TTC549 (cell line): ENCODE measurements around the gene NR2F2.
"Not testable (repeated sequence)": the region's sequence is repeated elsewhere in the genome, so short reads cannot be mapped to it uniquely, and the experiment has no call there.

ENCODE experiments used
- FAIRE-seq: peaks from 2 replicates; lab custom pipeline; 2012; peaks lifted over from hg19 to GRCh38; lab: Jason Lieb, UNC

Gene NR2F2

DNA sequence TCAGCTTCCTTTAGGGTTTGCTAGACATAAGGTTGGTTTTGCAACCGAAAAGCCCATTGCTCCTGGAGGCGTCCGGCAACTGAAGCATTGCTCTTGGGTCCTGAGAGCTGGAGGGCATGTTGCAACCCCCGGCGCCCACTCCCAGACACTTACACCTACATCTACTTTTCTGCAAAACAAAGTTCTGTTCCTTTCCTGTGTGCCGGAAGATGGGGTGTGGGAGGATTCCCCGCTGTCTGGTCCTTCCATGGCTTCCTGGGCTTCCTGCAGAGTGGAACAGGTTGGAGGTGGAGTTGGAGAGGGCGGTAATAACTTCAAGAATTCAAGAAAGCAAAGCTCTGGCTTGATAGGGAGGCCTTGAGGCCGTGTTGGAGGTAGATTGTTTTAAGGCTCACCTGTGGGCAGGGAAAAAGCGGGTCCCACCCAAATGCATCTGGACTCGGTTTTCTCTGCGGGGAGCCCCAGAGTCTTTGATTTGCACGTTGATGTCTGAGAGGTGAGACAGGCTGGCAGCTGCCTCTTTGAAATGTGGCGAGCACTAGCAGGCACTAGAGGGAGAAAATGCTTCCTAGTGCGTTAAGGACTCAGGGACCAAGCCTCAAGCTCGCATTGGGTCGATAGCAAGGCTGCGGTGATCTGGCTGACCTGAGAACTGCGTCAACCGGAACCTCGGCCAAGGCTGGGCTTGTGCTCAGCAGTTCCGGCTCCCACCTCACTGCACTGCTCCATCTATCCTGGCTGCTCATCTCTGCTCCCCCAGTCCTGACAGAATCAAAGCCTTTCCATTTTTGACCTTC, 39.5 kb downstream of the NR2F2 start:
- FAIRE-seq, result no peak

DNA sequence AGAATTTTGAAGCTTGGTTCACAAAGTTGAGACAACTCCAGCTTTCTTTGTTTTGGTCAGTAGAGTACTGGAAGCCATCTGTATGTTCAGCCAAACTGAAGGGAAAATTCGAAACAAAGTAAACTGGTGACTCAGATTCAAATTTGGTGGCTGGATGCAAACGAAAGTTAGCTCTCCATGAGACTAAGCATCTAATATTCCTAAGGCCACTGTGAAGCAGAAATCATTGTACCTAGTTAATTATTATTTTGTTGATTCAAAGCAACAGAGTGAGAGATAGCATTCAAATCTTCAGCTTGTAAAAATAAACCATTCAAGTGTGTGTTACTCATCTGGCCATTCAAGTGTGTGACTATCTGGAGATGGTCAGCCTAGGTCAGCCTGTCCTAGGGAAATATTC, 42.1 kb downstream of the NR2F2 start:
- no peak for FAIRE-seq

DNA sequence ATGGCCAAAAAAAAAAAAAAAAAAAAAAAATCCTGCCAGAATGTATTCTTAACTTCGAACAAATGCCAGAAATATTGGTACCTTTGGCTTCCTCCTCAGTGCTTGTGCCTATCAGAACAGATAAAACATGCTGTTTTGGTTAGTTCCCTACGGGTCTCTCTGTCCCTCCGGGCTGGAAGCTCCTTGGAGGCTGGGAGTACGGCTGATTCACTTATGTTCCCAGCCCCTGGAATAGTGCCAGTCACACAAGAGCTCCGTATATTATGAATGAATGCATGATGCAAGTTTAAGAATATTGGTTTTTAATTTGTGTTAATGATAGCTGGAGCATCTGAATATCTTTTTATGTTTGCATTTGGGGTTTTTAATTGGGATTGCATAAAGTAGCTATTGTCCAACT, 44.0 kb downstream of the NR2F2 start:
- no peak for FAIRE-seq

DNA sequence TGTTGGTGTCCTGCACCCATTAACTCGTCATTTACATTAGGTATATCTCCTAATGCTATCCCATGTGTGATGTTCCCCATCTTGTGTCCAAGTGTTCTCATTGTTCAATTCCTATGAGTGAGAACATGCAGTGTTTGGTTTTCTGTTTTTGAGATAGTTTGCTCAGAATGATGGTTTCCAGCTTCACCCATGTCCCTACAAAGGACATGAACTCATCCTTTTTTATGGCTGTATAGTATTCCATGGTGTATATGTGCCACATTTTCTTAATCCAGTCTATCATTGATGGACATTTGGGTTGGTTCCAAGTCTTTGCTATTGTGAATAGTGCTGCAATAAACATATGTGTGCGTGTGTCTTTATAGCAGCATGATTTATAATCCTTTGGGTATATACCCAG, 49.1 kb downstream of the NR2F2 start:
- FAIRE-seq, result not testable (repeated sequence)

DNA sequence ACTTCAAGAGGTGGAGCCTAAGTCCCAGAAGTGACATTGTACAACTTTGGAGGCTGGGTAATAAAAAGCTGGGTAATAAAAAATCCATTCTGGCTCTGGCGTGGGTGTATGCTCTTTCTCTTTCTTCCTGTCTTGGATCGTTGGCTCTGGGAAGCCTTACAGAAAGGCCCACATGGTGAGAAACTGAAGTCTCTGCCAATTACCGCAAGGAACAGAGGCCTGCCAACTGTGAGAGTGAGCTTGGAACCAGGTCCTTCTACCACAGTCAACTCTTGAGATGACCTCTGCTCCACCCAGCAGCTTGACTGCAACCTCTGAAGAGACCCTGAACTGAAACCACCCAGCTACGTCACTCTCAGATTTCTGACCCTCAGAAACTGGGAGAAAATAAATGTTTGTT, 51.0 kb downstream of the NR2F2 start:
- FAIRE-seq, result no peak

DNA sequence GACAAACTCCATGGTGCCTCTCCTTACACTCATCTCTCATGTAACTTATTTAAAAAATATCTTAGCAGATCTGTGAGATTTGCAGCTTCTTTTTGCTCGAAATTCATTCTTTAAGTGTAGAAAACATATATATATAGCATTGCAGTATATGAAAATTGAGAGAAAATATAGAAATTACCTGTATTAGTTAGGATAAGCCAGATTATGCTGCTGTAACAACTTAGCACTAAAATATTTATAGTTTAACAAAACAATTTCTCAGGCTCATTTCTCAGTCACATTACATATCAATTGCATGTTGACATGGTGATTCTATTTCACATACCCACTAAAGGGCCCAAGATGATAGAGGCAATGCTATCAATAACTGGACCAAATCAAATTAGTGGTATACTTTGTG, 54.7 kb downstream of the NR2F2 start:
- FAIRE-seq, result no peak

DNA sequence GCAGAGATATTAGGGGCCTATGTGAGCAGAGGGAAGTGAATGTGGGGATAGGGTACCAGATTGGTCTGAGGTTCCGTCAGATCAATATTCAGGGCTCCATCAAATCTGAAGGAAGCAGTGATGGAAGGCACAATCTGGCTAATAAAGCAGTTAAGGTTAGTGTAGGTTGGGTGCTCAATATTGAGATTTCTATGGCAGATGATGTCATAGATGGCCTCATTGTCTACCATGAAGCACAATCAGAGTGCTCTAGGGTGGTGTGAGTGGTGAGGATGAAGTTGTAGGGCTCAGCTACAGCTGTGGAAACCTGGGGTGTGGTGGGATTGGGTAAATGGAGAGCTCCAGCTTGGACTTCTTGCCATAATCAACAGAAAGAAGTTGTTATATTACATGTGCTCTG, 58.2 kb downstream of the NR2F2 start:
- no peak for FAIRE-seq
